Measurements from ENCODE around the gene CDC25B.

Gene CDC25B

GRCh38 chr20:3813848-3814581, 17.9 kb downstream of the CDC25B start:
- H3K4me3 ChIP-seq (ENCODE audit: low read depth, low read length) = no peak overlapping the region

GRCh38 chr20:3814928-3815495, 18.9 kb downstream of the CDC25B start:
- H3K4me3 ChIP-seq (ENCODE audit: low read depth, low read length) = no peak overlapping the region
- DNase-seq (ENCODE audit: low read depth) = no peak
- TF ChIP-seq CTCF (IDR thresholded peaks at IDR 0.05; ENCODE audit: insufficient read depth, low read depth, low read length, missing control alignments) = no peak

More at GRCh38 chr20:3813848-3814581, 17.9 kb downstream of the CDC25B start:
- DNase-seq (ENCODE audit: low read depth) = no peak
- TF ChIP-seq CTCF (IDR thresholded peaks at IDR 0.05; ENCODE audit: insufficient read depth, low read depth, low read length, missing control alignments) = no peak

- DNase-seq (ENCODE audit: low read depth) = peak; percentile 47
Observed at GRCh38 chr20:3815703-3816315, 19.7 kb downstream of the CDC25B start.

GRCh38 chr20:3818155-3819151, 22.3 kb downstream of the CDC25B start:
- H3K4me3 ChIP-seq (ENCODE audit: low read depth, low read length) = no peak overlapping the region
- peak; percentile 54 for TF ChIP-seq CTCF (IDR thresholded peaks at IDR 0.05; ENCODE audit: insufficient read depth, low read depth, low read length, missing control alignments)
- DNase-seq (ENCODE audit: low read depth) = peak; percentile 72

More at GRCh38 chr20:3815703-3816315, 19.7 kb downstream of the CDC25B start:
- H3K4me3 ChIP-seq (ENCODE audit: low read depth, low read length) = no peak overlapping the region
- TF ChIP-seq CTCF (IDR thresholded peaks at IDR 0.05; ENCODE audit: insufficient read depth, low read depth, low read length, missing control alignments) = no peak

- no peak for TF ChIP-seq CTCF (IDR thresholded peaks at IDR 0.05; ENCODE audit: insufficient read depth, low read depth, low read length, missing control alignments)
- peak overlapping the region; percentile 94 for H3K4me3 ChIP-seq (ENCODE audit: low read depth, low read length)
- no peak for DNase-seq (ENCODE audit: low read depth)
Observed at GRCh38 chr20:3819411-3820047, 23.4 kb downstream of the CDC25B start.

Measured in GM12865 (cell line).